C4-2B (cell line): ENCODE results near the gene DTNA.

Experiments used
- CTCF ChIP-seq: fragments of 450-650 bp; conservative IDR thresholded peaks from 2 replicates; pipeline ENCODE4 v1.5.1; 2017; ENCODE audit warnings: mild to moderate bottlenecking
- ZFX ChIP-seq: fragments of 450-650 bp; IDR thresholded peaks from 2 replicates; pipeline ENCODE4 v1.6.1; 2017

- TF ChIP-seq CTCF: no peak
- TF ChIP-seq ZFX: no peak
Observed at GRCh38 chr18:34767601-34768027, 57.5 kb downstream of the DTNA start.
